T-helper 1 cell treated with Interleukin-12 subunit alpha and Interleukin-12 subunit beta and Interleukin-4 antibody, amounts not matched to agents 30 ng/mL and 1 ng/mL, for 36 hours (primary cell): ENCODE data around the gene PTK6. TPM values are rescaled to one million over a fixed set of nuclear protein-coding genes. Genes with fewer than 3 reads are reported as not detected.
"Not testable (repeated sequence)": the region's sequence is repeated elsewhere in the genome, so short reads cannot be mapped to it uniquely, and the experiment has no call there.

ENCODE experiments used
- intact Hi-C: fragments of 100-400 bp; cut with micrococcal nuclease; formaldehyde crosslinking; loops from one replicate; pipeline ENCODE4 v1.15.1; 2024
- total RNA-seq: library from RNA; stranded (reverse); gene quantifications from 2 replicates; pipeline ENCODE4 v1.2.3, GENCODE V29; 2022

Gene PTK6
- total RNA-seq = 1.2 TPM in 2 replicates

- intact Hi-C loops = loop anchor here (1.0 to 5.0 kb wide), 9 partner anchors 16 to 545 kb away; partner anchors contain the start of genes LKAAEAR1, OPRL1, PPDPF and RTEL1
These were observed at the start of gene PTK6 for GRCh38 chr20:63536997-63537524. TSS of gene PTK6 (minus strand) at chr20:63537376. CDS start at chr20:63537314, 62 bp downstream.

GRCh38 chr20:63586797-63587196, 49.6 kb upstream of the PTK6 start:
- intact Hi-C loops = no loop called here

GRCh38 chr20:63585616-63586565, 48.7 kb upstream of the PTK6 start:
- intact Hi-C loops = no loop called here

- intact Hi-C loops = loop anchor here (5.0 kb wide), 1 partner anchor 215 kb away; no protein-coding TSS in a partner anchor
These were observed 45.3 kb upstream of the PTK6 start for GRCh38 chr20:63582382-63583063.

- intact Hi-C loops = loop anchor here (1.0 to 5.0 kb wide), 6 partner anchors 44 to 216 kb away; partner anchors contain the start of genes PPDPF, PTK6 and RTEL1
These were observed 43.8 kb upstream of the PTK6 start for GRCh38 chr20:63580796-63581461.

- intact Hi-C loops = no loop called here
These were observed 42.0 kb upstream of the PTK6 start for GRCh38 chr20:63579017-63579694.

GRCh38 chr20:63578224-63579016, 41.2 kb upstream of the PTK6 start:
- intact Hi-C loops = no loop called here

GRCh38 chr20:63577317-63577894, 40.2 kb upstream of the PTK6 start:
- intact Hi-C loops = no loop called here

- intact Hi-C loops = no loop called here
These were observed 39.1 kb upstream of the PTK6 start for GRCh38 chr20:63576311-63576710.

GRCh38 chr20:63574829-63575743, 37.9 kb upstream of the PTK6 start:
- intact Hi-C loops = loop anchor here (1.0 kb wide), 1 partner anchor 22 kb away; no protein-coding TSS in a partner anchor

GRCh38 chr20:63574156-63574828, 37.1 kb upstream of the PTK6 start, which contains the start of gene HELZ2:
TSS of gene HELZ2 (minus strand) at chr20:63574239. CDS start at chr20:63572385, 1,854 bp downstream.
- intact Hi-C loops = loop anchor here (1.0 kb wide), 1 partner anchor 21 kb away; no protein-coding TSS in a partner anchor

GRCh38 chr20:63573647-63574131, 36.5 kb upstream of the PTK6 start:
- intact Hi-C loops = loop anchor here (1.0 kb wide), 1 partner anchor 20 kb away; no protein-coding TSS in a partner anchor

- intact Hi-C loops = no loop called here
These were observed 35.8 kb upstream of the PTK6 start for GRCh38 chr20:63572788-63573646.

GRCh38 chr20:63572071-63572787, 35.1 kb upstream of the PTK6 start:
- intact Hi-C loops = no loop called here

- intact Hi-C loops = not testable (repeated sequence)
These were observed 33.9 kb upstream of the PTK6 start for GRCh38 chr20:63571087-63571478.
